ENCODE data around the gene TMEM80. TPM values are rescaled to one million over a fixed set of nuclear protein-coding genes. Genes with fewer than 3 reads are reported as not detected.

The TMEM80 gene
- total and polyA plus RNA-seq, 9 donors = 10.1 to 26.0 (median 19.2) TPM

DNA sequence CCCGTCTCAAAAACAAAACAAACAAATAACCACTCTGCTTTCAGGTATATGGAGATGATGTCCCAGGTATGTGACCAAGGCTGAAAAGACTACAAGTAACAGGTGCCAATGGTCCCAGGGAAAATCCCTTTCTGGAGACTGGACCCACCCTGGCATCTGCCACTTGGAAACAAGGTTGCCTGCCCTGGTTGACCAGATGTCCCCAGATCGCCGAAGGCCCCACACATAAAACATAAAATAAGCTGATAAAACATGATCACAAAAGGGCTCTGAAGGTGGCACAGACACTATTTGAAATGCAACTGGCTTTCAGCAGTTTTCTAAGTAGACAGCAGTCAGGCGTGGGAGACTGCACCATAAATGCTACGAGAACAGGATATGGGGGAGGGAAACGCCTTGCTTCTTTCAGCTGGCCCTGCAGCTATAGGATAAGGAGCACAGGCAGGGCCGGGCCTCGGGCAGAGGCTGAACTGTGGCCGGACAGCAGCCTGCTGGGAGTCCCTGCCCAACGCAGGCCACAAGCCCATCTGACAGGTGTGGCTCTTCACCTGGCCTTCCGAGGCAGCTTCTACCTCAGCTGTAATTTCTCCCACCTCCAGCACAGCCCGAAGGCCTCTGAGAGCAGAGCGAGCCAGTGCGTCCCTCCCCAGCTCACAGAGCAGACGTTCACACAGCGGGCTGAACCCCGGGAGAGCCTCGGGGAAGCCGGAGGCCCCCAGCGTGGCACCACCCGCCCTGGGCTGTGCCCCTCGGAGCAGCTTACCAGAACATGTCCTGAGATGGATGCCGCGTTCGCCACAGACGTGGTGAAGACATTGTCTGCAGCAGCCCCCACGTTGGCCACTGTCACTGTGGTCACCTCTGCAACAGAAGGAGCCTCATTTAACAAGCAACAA lies 4.6 kb upstream of the TMEM80 start:
- no peaks in the 10 kb centered on the region for H3K27me3 ChIP-seq (ENCODE audit: control insufficient read depth, insufficient read depth, low read length)
- H3K9me3 ChIP-seq (replicated peaks; ENCODE audit: control insufficient read depth, low read depth, low read length) = no peaks in the 10 kb centered on the region
- peaks cover 15% of the 10 kb centered on the region for H3K4me1 ChIP-seq (ENCODE audit: control insufficient read depth, insufficient read depth, low read length)
- H3K36me3 ChIP-seq (ENCODE audit: control insufficient read depth, insufficient read depth, low read length) = peaks cover 32% of the 10 kb centered on the region
- no peak overlapping the region for H3K4me3 ChIP-seq (ENCODE audit: low read length)
- 73% methylated on average over 23 of the region's 27 CpGs for WGBS (ENCODE audit: insufficient coverage)
- no peak for DNase-seq
- no peak overlapping the region for H3K27ac ChIP-seq (ENCODE audit: low read length)

DNA sequence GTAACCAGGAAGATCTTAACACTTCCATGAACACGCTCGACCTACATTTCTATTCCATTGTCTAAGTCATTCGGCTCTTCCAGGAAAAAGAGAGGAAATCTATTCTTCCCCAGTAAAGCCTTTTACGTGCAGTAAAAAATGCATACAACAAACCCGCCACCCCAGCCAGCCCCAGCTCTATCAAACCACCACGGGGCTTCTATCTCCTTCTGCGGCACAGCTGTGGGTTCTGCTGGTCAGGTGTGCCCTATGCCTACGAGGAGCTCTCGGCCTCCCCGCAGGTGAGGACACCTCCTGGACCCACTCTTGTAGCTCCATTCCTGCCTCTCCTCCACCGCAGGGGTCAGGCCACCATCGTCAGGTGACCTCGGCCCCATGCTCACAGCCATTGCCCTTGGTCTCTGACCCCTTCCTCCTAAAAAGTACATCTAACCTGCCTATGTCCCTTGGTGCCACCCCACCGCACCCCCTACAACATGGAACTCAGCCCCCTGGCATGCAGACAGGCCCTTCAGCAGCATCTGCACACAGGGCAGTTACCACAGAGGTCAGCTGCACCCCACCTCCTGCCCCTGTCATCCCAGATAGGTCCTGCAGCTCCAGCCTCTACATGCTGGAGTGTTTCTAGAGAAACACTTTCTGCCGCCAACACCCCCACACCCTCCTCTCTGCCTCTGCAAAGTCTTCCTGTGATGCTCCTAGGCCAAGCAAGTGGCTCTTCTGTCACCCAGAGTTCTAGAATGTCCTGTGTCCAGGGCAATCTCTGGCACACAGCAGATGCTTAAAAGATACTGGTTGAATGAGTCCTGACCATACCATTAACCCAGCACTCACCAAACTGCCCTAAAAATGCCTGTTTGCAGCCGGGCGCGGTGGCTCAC lies 3.7 kb upstream of the TMEM80 start:
- peaks cover 22% of the 10 kb centered on the region for H3K4me1 ChIP-seq (ENCODE audit: control insufficient read depth, insufficient read depth, low read length)
- DNase-seq = no peak
- H3K4me3 ChIP-seq (ENCODE audit: low read length) = no peak overlapping the region
- no peaks in the 10 kb centered on the region for H3K9me3 ChIP-seq (replicated peaks; ENCODE audit: control insufficient read depth, low read depth, low read length)
- WGBS (ENCODE audit: insufficient coverage) = 78% methylated on average over 18 of the region's 18 CpGs
- H3K27me3 ChIP-seq (ENCODE audit: control insufficient read depth, insufficient read depth, low read length) = no peaks in the 10 kb centered on the region
- H3K36me3 ChIP-seq (ENCODE audit: control insufficient read depth, insufficient read depth, low read length) = peaks cover 22% of the 10 kb centered on the region
- no peak overlapping the region for H3K27ac ChIP-seq (ENCODE audit: low read length)

DNA sequence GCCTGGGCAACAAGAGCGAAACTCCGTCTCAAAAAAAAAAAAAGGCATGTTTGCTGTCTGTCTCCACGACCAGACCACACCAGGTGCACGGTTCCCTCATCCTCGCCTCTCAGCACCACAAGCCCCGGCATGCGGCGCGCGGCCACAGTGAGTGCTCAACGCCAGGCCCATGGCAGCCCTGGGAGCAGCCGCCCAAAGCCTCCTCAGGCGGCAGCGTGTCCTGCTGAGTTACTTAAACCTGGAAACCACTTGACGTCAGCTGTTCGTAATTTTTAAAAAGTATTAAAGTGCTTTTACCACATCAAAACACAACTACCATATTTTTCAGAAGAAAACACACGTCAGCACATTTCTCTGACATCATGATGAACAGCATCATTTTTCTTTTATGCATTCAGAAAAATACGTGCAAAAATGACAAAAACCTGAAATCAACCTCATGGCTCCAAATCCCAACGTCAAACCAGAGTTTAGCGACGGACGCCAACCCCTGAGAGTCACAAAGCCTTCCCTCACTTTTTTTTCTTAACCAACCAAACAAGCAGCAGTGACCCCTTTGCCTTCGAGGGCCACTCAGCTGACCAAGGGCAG lies 2.7 kb upstream of the TMEM80 start:
- Histone ChIP-seq H3K27ac (ENCODE audit: low read length) (peak overlapping the region; percentile 55), H3K4me3 (ENCODE audit: low read length) (no peak overlapping the region), H3K9me3 (replicated peaks; ENCODE audit: control insufficient read depth, low read depth, low read length) (no peaks in the 10 kb centered on the region), H3K36me3 (ENCODE audit: control insufficient read depth, insufficient read depth, low read length) (peaks cover 14% of the 10 kb centered on the region), H3K4me1 (ENCODE audit: control insufficient read depth, insufficient read depth, low read length) (peaks cover 23% of the 10 kb centered on the region), H3K27me3 (ENCODE audit: control insufficient read depth, insufficient read depth, low read length) (no peaks in the 10 kb centered on the region)
- no peak for DNase-seq
- WGBS (ENCODE audit: insufficient coverage) = 64% methylated on average over 16 of the region's 23 CpGs

DNA sequence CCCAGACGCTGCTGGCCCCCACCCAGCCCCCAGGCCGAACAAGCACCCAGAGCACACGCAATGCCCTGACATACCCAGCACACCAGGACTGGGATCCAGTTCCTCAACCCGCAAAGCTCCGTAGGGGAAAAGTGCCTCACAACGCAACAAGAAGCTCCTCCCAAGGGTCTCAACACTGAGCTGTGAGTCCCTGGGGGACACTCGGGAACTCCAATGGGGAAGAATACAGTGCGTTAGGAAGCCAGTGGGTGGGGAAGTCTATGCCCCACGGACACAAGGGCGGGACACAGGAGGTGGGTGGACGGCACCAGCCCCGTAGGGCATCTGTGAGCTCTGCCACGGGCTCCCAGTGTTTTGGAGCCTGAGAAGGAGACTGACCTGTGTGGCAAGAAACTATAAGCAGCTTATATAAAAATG lies 2.2 kb upstream of the TMEM80 start:
- Histone ChIP-seq H3K27me3 (ENCODE audit: control insufficient read depth, insufficient read depth, low read length) (no peaks in the 10 kb centered on the region), H3K9me3 (replicated peaks; ENCODE audit: control insufficient read depth, low read depth, low read length) (no peaks in the 10 kb centered on the region), H3K4me1 (ENCODE audit: control insufficient read depth, insufficient read depth, low read length) (peaks cover 23% of the 10 kb centered on the region), H3K4me3 (ENCODE audit: low read length) (no peak overlapping the region), H3K36me3 (ENCODE audit: control insufficient read depth, insufficient read depth, low read length) (peaks cover 10% of the 10 kb centered on the region), H3K27ac (ENCODE audit: low read length) (peak overlapping the region; percentile 55)
- no peak for DNase-seq
- 27% methylated on average over 8 of the region's 13 CpGs for WGBS (ENCODE audit: insufficient coverage)

DNA sequence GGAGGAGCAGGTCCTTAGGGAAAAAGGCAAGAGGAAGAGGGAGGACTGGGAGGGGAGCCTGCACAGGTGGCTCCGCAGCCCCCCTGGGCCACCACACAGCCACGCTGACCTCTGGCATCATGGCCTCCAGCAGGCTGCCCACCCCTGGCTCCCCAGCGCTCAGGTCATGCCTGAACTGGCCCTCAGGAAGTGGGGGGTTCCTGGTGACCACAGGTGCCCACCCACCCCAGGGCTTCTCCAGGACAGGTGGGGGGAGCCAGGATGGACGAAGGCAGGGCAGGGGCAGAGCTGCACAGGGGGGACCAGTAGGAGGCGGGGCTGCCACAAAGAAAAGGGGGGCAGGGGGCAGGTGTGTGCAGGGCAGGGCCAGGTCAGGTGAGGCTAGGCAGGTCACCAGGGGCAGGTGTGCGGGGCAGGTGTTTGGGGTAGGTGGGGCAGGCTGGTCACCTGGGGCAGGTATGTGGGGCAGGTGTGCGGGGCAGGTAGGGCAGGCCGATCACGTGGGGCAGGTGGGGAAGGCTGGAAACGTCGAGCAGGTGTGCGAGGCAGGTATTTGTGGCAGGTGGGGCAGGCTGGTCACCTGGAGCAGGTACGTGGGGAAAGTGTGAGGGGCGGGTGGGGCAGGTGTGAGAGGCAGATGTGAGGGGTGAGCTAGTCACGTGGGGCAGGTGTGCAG lies 1.6 kb upstream of the TMEM80 start:
- Histone ChIP-seq H3K4me3 (ENCODE audit: low read length) (peak overlapping the region; percentile 28), H3K27ac (ENCODE audit: low read length) (peak overlapping the region; percentile 55), H3K4me1 (ENCODE audit: control insufficient read depth, insufficient read depth, low read length) (peaks cover 23% of the 10 kb centered on the region), H3K9me3 (replicated peaks; ENCODE audit: control insufficient read depth, low read depth, low read length) (no peaks in the 10 kb centered on the region), H3K36me3 (ENCODE audit: control insufficient read depth, insufficient read depth, low read length) (peaks cover 9% of the 10 kb centered on the region), H3K27me3 (ENCODE audit: control insufficient read depth, insufficient read depth, low read length) (no peaks in the 10 kb centered on the region)
- no peak for DNase-seq
- 76% methylated on average over 11 of the region's 15 CpGs for WGBS (ENCODE audit: insufficient coverage)

DNA sequence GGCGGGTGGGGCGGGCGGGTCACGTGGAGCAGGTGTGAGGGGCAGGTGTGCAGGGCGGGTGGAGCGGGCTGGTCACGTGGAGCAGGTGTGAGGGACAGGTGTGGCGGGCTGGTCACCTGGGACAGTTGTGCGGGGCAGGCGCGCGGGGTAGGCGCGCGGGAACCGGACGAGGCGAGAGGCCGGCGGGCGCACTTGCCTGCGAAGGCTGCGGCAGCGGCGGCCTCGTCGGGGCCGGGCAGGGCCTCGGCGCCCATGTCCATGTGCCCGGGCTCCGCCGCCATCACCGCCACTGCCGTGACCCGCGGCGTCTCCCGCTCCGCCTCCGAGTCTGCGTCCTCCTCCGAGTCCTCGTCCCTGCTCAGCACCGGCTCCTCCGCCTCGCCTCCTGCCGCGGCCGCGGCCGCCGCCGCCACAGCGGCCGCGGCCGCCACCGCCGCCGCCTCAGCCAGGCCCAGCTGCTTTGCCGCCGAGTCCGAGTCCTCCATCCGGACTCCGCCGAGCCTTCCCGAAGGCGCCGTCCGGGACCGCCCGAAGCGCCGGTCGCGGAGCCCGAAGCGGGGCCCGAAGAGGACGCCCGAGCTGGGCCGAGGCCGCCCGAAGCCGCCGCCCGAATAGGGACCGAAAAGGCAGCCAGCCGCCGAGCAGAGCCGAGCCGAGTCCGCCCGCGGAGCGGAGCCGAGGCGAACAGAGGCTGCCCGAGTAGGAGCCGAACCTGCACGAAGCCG lies 891 bp upstream of the TMEM80 start, which contains the start of gene DEAF1:
Gene DEAF1 (minus strand): TSS at position 660 of the 725 bp plus-strand sequence. CDS start 175 bp downstream, at position 485.
- Histone ChIP-seq H3K4me1 (ENCODE audit: control insufficient read depth, insufficient read depth, low read length) (peaks cover 23% of the 10 kb centered on the region), H3K9me3 (replicated peaks; ENCODE audit: control insufficient read depth, low read depth, low read length) (no peaks in the 10 kb centered on the region), H3K36me3 (ENCODE audit: control insufficient read depth, insufficient read depth, low read length) (peaks cover 11% of the 10 kb centered on the region), H3K27ac (ENCODE audit: low read length) (peak within 1 kb of the TSS; percentile 100), H3K4me3 (ENCODE audit: low read length) (peak within 1 kb of the TSS; percentile 92), H3K27me3 (ENCODE audit: control insufficient read depth, insufficient read depth, low read length) (no peaks in the 10 kb centered on the region)
- peak; percentile 99 for DNase-seq
- WGBS (ENCODE audit: insufficient coverage) = under 1% methylated on average over 96 of the region's 103 CpGs

DNA sequence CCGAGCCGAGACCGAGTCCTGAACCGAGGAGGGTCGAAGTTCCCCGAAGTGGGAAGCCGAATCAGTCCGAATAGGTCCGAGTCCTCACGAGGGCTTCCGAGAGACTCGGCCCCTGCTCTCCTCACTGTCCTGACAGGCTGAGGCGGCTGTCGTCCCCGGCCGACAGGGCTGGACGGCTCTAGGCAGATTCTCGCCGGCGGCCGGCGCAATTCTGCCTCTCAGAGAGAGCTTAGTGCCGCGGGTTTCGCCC lies 403 bp upstream of the TMEM80 start:
- Histone ChIP-seq H3K36me3 (ENCODE audit: control insufficient read depth, insufficient read depth, low read length) (peaks cover 13% of the 10 kb centered on the region), H3K4me1 (ENCODE audit: control insufficient read depth, insufficient read depth, low read length) (peaks cover 23% of the 10 kb centered on the region), H3K4me3 (ENCODE audit: low read length) (peak overlapping the region; percentile 92), H3K27me3 (ENCODE audit: control insufficient read depth, insufficient read depth, low read length) (no peaks in the 10 kb centered on the region), H3K9me3 (replicated peaks; ENCODE audit: control insufficient read depth, low read depth, low read length) (no peaks in the 10 kb centered on the region), H3K27ac (ENCODE audit: low read length) (peak overlapping the region; percentile 100)
- under 1% methylated on average over 25 of the region's 25 CpGs for WGBS (ENCODE audit: insufficient coverage)
- no peak for DNase-seq

DNA sequence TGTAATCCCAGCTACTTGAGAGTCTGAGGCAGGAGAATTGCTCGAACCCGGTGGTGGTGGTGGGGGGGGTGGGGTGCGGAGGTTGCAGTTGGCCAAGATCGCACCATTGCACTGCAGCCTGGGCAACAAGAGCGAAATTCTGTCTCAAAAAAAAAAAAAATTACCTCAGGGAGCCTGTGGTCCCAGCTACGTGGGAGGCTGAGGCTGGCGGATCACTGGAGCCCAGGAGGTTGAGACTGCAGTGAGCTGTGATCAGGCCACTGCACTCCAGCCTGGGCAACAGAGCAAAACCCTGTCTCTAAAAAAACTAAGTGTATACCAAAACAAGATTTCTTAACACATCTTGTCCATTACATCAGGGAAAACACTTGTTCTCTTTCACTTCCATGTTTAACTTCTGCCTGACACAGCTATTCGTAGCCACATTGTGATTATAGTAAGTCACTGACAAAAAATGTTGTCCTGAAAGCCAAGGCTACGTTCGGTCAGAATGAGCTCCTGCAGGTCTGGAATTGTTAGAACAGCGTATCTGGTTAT lies 1.4 kb downstream of the TMEM80 start:
- Histone ChIP-seq H3K36me3 (ENCODE audit: control insufficient read depth, insufficient read depth, low read length) (peaks cover 22% of the 10 kb centered on the region), H3K4me1 (ENCODE audit: control insufficient read depth, insufficient read depth, low read length) (peaks cover 21% of the 10 kb centered on the region), H3K27ac (ENCODE audit: low read length) (no peak overlapping the region), H3K9me3 (replicated peaks; ENCODE audit: control insufficient read depth, low read depth, low read length) (no peaks in the 10 kb centered on the region), H3K27me3 (ENCODE audit: control insufficient read depth, insufficient read depth, low read length) (no peaks in the 10 kb centered on the region), H3K4me3 (ENCODE audit: low read length) (no peak overlapping the region)
- 64% methylated on average over 7 of the region's 11 CpGs for WGBS (ENCODE audit: insufficient coverage)
- peak; percentile 66 for DNase-seq

DNA sequence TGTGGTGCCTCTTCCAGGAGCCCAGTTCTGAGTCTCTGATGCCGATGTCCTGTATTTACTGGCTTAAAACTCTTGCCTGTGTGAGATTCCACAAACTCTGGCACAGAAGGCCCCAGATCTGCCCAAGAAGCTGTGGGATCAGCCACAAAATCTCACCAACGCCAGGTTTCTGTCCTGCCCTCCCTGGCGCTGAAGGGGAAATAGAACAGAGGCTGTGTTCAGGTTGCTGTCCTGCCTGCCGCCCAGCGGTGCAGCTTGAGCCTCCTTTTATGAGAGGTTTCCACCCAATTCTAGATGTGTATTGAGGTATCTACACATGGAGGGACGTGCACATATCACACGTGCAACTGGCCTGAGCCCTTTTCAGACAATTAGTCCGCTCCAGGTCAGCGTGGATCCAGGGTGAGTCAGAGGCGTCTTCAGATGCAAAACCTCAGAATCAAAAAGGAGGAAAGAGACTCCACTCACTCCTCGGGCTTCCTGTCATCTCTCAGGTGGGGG lies 2.2 kb downstream of the TMEM80 start:
- peaks cover 30% of the 10 kb centered on the region for H3K36me3 ChIP-seq (ENCODE audit: control insufficient read depth, insufficient read depth, low read length)
- peaks cover 27% of the 10 kb centered on the region for H3K4me1 ChIP-seq (ENCODE audit: control insufficient read depth, insufficient read depth, low read length)
- no peaks in the 10 kb centered on the region for H3K27me3 ChIP-seq (ENCODE audit: control insufficient read depth, insufficient read depth, low read length)
- H3K9me3 ChIP-seq (replicated peaks; ENCODE audit: control insufficient read depth, low read depth, low read length) = no peaks in the 10 kb centered on the region
- 68% methylated on average over 4 of the region's 11 CpGs for WGBS (ENCODE audit: insufficient coverage)
- H3K4me3 ChIP-seq (ENCODE audit: low read length) = no peak overlapping the region
- DNase-seq = no peak
- H3K27ac ChIP-seq (ENCODE audit: low read length) = no peak overlapping the region

All from muscle of leg (tissue), 11 donors.